Measurements from ENCODE around the gene SORBS2.

- no peak for TF ChIP-seq EZH2 (IDR thresholded peaks at IDR 0.05; ENCODE audit: borderline replicate concordance, low read depth, low read length, severe bottlenecking)
- TF ChIP-seq, protein P1, sequence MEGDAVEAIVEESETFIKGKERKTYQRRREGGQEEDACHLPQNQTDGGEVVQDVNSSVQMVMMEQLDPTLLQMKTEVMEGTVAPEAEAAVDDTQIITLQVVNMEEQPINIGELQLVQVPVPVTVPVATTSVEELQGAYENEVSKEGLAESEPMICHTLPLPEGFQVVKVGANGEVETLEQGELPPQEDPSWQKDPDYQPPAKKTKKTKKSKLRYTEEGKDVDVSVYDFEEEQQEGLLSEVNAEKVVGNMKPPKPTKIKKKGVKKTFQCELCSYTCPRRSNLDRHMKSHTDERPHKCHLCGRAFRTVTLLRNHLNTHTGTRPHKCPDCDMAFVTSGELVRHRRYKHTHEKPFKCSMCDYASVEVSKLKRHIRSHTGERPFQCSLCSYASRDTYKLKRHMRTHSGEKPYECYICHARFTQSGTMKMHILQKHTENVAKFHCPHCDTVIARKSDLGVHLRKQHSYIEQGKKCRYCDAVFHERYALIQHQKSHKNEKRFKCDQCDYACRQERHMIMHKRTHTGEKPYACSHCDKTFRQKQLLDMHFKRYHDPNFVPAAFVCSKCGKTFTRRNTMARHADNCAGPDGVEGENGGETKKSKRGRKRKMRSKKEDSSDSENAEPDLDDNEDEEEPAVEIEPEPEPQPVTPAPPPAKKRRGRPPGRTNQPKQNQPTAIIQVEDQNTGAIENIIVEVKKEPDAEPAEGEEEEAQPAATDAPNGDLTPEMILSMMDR (IDR thresholded peaks at IDR 0.05; ENCODE audit: borderline replicate concordance, extremely low read depth, low read length, poor library complexity, severe bottlenecking), result no peak
These were observed 245.0 kb downstream of the SORBS2 start for GRCh38 chr4:185566972-185567371.

Measured in DND-41 (cell line).